ENCODE data around the gene USP54.

The USP54 gene

DNA sequence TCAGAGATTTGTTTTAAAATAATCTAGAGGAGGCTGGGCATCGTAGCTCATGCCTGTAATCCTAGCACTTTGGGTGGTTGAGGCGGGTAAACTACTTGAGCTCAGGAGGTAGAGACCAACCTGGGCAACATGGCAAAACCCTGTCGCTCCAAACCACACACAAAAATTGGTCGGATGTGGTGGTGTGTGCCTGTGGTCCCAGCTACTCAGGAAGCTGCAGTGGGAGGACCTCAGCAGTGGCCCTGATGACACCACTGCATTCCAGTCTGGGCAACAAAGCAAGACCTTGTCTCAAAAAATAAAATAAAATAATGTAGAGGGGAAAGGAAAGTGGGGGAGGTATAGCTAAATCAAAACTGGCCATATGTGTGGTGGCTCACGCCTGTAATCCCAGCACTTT is 81.4 kb downstream of the USP54 start:
- TF ChIP-seq, protein P1, sequence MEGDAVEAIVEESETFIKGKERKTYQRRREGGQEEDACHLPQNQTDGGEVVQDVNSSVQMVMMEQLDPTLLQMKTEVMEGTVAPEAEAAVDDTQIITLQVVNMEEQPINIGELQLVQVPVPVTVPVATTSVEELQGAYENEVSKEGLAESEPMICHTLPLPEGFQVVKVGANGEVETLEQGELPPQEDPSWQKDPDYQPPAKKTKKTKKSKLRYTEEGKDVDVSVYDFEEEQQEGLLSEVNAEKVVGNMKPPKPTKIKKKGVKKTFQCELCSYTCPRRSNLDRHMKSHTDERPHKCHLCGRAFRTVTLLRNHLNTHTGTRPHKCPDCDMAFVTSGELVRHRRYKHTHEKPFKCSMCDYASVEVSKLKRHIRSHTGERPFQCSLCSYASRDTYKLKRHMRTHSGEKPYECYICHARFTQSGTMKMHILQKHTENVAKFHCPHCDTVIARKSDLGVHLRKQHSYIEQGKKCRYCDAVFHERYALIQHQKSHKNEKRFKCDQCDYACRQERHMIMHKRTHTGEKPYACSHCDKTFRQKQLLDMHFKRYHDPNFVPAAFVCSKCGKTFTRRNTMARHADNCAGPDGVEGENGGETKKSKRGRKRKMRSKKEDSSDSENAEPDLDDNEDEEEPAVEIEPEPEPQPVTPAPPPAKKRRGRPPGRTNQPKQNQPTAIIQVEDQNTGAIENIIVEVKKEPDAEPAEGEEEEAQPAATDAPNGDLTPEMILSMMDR (IDR thresholded peaks at IDR 0.05) = no peak

DNA sequence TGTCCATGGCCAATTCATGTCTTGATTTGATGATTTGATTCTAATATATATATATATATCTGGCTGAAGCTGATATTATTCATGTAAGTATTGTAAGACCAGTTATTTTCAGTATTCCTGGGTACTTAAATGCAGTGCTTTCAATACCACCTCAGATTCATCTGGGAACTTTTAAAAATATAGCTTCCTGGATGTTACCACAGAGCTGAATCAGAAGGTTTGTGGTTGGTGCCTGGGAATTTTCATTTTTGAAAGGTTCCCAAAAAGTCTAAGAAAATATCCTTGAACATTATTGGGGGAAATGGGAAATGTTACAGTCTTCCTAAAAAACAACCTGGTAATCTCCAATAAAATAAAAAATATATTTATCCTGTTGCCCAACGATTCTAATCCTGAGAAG is 84.7 kb downstream of the USP54 start:
- TF ChIP-seq, protein P1 (IDR thresholded peaks at IDR 0.05) = no peak

GRCh38 chr10:73506074-73506473 is 85.1 kb downstream of the USP54 start:
- TF ChIP-seq, protein P1 (IDR thresholded peaks at IDR 0.05) = no peak

GRCh38 chr10:73503037-73503436 is 88.1 kb downstream of the USP54 start:
- TF ChIP-seq, protein P1 (IDR thresholded peaks at IDR 0.05) = no peak

DNA sequence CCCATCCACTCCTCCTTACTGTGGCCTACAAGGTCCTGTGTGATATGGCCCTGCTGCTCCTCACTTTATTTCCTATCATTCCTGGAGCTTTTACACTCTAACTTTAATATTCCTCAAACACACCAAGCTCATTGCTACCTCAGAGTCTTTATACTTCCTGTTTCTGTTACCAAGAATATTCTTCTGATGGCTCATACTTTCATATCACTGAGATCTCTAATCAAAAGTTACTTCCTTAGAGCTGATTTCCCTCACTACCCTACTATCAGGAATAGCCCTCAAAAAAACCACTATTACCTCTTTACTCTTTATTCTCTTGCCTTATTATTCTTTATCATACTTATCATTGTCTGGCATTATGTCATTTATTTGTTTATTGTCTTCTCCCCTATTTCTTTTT is 89.5 kb downstream of the USP54 start:
- TF ChIP-seq, protein P1 (IDR thresholded peaks at IDR 0.05) = no peak

- TF ChIP-seq, protein P1 (IDR thresholded peaks at IDR 0.05) = no peak
Measured at GRCh38 chr10:73497623-73498022, 93.5 kb downstream of the USP54 start.

- TF ChIP-seq, protein P1 (IDR thresholded peaks at IDR 0.05) = no peak
Measured at GRCh38 chr10:73495884-73496674, 95.1 kb downstream of the USP54 start, which contains the start of gene PPP3CB. Gene PPP3CB, minus strand, starts transcription at chr10:73496024. Its CDS starts 135 bp downstream, at chr10:73495889.

All from LNCAP (cell line).